Measurements from ENCODE around the gene SCN8A.

The SCN8A gene

DNA sequence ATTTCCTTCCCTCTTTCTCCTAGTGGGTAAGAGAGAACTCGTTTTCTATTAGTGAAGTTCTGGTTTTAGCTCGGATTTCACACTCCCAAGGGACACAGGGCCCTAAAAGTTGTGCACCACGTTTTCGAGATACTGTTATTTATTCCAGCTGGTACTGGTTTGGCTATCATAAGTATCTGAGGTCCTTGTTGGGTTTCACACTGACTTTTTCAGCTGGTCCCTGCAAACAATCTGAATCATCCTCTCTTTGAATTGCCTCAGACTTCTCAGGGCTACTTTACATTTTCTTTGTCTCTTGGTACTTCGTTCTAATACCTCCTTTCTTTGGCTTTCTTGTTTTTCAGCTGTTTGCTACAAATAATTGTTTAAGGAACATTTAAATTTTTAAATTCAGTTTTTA lies 75.7 kb downstream of the SCN8A start:
- no peak for DNase-seq (ENCODE audit: extremely low read depth, low read depth)
- H3K4me3 ChIP-seq (replicated peaks; ENCODE audit: low read depth, low read length) = no peak overlapping the region
- no peak for TF ChIP-seq CTCF (IDR thresholded peaks at IDR 0.05; ENCODE audit: low read depth, low read length, missing control alignments)

GRCh38 chr12:51667269-51667668 lies 76.2 kb downstream of the SCN8A start:
- no peak for DNase-seq (ENCODE audit: extremely low read depth, low read depth)
- TF ChIP-seq CTCF (IDR thresholded peaks at IDR 0.05; ENCODE audit: low read depth, low read length, missing control alignments) = no peak
- no peak overlapping the region for H3K4me3 ChIP-seq (replicated peaks; ENCODE audit: low read depth, low read length)

GRCh38 chr12:51669271-51669670 lies 78.2 kb downstream of the SCN8A start:
- DNase-seq (ENCODE audit: extremely low read depth, low read depth) = no peak
- TF ChIP-seq CTCF (IDR thresholded peaks at IDR 0.05; ENCODE audit: low read depth, low read length, missing control alignments) = no peak
- no peak overlapping the region for H3K4me3 ChIP-seq (replicated peaks; ENCODE audit: low read depth, low read length)

GRCh38 chr12:51669996-51670395 lies 79.0 kb downstream of the SCN8A start:
- DNase-seq (ENCODE audit: extremely low read depth, low read depth) = no peak
- H3K4me3 ChIP-seq (replicated peaks; ENCODE audit: low read depth, low read length) = no peak overlapping the region
- no peak for TF ChIP-seq CTCF (IDR thresholded peaks at IDR 0.05; ENCODE audit: low read depth, low read length, missing control alignments)

GRCh38 chr12:51672334-51672733 lies 81.3 kb downstream of the SCN8A start:
- H3K4me3 ChIP-seq (replicated peaks; ENCODE audit: low read depth, low read length) = no peak overlapping the region
- TF ChIP-seq CTCF (IDR thresholded peaks at IDR 0.05; ENCODE audit: low read depth, low read length, missing control alignments) = no peak
- DNase-seq (ENCODE audit: extremely low read depth, low read depth) = no peak

GRCh38 chr12:51675071-51675803 lies 84.2 kb downstream of the SCN8A start:
- no peak for TF ChIP-seq CTCF (IDR thresholded peaks at IDR 0.05; ENCODE audit: low read depth, low read length, missing control alignments)
- no peak overlapping the region for H3K4me3 ChIP-seq (replicated peaks; ENCODE audit: low read depth, low read length)
- no peak for DNase-seq (ENCODE audit: extremely low read depth, low read depth)

DNA sequence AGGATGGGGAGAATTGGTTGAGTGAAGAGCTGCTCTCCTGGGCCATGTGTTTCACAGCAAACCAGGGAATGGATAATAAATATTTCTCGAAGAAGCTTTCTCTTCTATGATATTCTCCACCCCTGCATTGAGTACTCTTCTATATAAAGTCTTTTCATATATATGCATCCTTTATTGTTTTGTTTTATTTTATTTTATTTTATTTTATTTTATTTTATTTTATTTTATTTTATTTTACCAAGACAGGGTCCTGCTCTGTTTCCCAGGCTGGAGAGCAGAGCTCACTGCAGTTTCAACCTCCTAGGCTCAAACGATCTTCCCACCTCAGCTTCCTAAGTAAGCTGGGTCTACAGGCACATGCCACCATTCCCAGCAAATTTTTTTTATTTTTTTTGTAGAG lies 85.8 kb downstream of the SCN8A start:
- TF ChIP-seq CTCF (IDR thresholded peaks at IDR 0.05; ENCODE audit: low read depth, low read length, missing control alignments) = no peak
- no peak for DNase-seq (ENCODE audit: extremely low read depth, low read depth)
- H3K4me3 ChIP-seq (replicated peaks; ENCODE audit: low read depth, low read length) = no peak overlapping the region

All from HFF-Myc (cell line).